Glomerular endothelial cell (primary cell): Measurements from ENCODE around the gene HOXD3. TPM values are rescaled to one million over a fixed set of nuclear protein-coding genes. Genes with fewer than 3 reads are reported as not detected.

Experiments
- DNase-seq: peaks from one replicate; pipeline ENCODE4 v3.0.0-alpha.2; 2011; ENCODE audit warnings: low read depth, low spot score; ENCODE audit errors: extremely low read depth
- total RNA-seq: library from RNA; depleted of rRNA; stranded (reverse); fragments of >200 nt; gene quantifications from 2 replicates; pipeline ENCODE4 v1.2.3, GENCODE V29; 2015

The HOXD3 gene
- total RNA-seq, 1 donor from 2014 or later: 7.2 TPM

GRCh38 chr2:176161825-176162626, 4.9 kb downstream of the HOXD3 start:
- DNase-seq: no peak

- no peak for DNase-seq
These were observed 6.0 kb downstream of the HOXD3 start for GRCh38 chr2:176162911-176163671.

DNA sequence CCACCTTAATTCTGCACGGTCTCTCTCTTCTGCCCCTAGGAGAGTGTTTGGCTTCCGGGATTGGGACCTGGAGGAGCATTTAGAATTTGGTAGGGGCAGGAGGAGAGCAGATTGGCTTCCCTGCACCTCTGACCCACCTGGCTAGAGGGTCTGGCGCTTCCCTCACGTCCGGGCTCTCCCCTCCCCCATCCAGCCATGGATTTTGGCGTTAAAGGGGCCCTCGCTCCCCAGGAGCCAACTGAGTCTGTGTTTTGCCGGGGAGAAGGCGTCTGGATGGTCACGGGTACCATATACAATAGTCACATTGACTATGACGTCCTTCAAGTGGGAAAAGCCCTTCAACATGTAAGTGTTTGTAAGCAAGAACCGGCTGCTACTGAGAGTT, 6.6 kb downstream of the HOXD3 start:
- DNase-seq: no peak

DNA sequence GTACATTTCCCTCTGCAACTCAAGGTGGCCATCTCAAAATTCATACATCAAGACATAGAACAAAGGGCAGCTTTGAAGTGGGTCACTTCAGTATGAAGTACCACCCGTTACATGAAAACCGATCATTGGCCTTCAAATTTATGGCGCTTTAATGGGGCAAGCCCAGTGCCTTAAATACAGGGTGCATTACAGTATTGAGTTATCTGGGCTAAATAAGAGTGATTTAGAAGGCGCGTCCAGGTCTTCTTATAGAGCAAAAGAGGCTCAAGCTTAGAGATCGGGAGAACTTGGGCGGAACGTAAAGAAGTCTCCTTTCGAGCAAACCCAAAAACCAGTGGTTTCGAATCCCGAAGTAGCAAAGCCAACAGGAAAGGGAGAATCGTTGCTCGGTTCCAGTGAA, 7.1 kb downstream of the HOXD3 start:
- no peak for DNase-seq

DNA sequence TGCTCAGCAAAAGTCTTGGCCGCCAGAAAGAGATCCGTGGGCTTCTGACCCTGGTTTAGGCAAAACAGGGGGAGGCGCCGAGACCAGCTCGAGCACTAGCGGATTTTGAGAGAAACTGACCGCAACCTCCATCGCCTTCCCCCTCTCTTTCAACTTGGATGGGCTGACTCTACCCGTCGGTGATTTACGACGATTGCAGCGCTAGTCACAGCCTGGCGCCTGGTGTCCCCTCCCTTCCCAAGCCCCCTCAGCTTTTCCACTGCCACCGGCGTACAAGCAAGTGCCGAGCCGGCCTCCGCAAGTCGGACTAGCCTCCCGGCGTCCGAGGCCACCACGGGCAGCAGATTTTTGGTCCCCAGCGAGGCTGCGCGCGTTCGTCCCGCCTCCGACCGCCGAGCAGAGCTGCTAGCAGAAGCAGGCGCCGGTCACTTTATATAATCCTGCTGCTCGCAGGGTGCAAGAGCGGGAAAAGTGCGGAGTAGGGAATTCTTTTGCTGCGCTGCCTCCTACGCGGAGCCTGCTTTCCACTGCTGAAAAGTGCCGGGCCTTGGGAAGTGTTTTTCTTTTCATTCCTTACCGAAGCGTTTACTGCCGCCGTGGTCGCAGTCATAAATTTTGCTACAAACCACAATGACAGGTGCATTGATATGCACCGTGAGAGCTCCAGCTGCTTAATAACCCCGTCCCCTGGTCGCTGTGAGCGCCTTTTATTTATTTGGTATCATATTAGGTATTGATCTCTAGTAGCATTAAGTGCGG, 7.7 kb downstream of the HOXD3 start:
- no peak for DNase-seq

GRCh38 chr2:176165370-176166050, 8.4 kb downstream of the HOXD3 start:
- DNase-seq: no peak

- DNase-seq: no peak
These were observed 9.2 kb downstream of the HOXD3 start for GRCh38 chr2:176166272-176166671.

GRCh38 chr2:176167398-176167797, 10.3 kb downstream of the HOXD3 start:
- no peak for DNase-seq

- DNase-seq: no peak
These were observed 12.1 kb downstream of the HOXD3 start for GRCh38 chr2:176169181-176169580.

- no peak for DNase-seq
These were observed 12.6 kb downstream of the HOXD3 start for GRCh38 chr2:176169711-176170110.

DNA sequence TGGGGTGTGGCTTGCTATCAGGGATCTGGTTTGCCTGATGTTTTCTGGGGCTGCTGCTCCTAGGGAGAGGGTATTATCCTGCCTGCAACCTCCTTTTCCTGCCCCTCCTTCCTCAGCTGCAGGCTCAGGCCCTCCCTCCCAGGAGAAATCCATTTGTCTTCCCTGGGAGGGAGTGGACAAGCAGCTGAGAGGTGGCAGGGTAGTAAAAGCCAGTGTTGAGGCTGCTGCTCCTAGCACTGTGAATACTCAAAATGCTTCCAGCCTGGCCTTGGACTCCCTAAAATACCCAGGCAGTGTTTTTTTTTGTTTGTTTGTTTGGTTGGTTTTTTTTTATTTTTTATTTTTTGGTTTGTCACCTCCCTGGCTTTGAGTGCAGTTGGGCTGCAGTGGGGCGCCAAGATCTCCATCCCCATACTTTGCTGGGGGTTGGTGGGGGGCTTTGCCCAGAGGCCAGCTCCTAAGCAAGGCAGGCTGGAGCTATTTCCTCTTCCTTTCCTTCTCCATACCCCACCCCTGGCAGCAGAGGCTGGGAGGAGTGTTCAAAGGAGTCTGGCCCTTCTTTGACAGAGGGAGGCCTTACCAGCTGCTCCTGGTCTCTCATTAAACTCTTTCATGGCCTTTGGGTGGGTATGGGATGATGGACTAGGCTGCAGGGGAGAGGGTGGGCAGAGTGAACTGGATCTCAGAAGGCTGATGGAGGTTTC, 13.6 kb downstream of the HOXD3 start:
- DNase-seq: no peak

- no peak for DNase-seq
These were observed 14.4 kb downstream of the HOXD3 start for GRCh38 chr2:176171351-176172006.

- no peak for DNase-seq
These were observed 15.1 kb downstream of the HOXD3 start for GRCh38 chr2:176172007-176172894.

GRCh38 chr2:176172895-176173566, 15.9 kb downstream of the HOXD3 start:
- no peak for DNase-seq

DNA sequence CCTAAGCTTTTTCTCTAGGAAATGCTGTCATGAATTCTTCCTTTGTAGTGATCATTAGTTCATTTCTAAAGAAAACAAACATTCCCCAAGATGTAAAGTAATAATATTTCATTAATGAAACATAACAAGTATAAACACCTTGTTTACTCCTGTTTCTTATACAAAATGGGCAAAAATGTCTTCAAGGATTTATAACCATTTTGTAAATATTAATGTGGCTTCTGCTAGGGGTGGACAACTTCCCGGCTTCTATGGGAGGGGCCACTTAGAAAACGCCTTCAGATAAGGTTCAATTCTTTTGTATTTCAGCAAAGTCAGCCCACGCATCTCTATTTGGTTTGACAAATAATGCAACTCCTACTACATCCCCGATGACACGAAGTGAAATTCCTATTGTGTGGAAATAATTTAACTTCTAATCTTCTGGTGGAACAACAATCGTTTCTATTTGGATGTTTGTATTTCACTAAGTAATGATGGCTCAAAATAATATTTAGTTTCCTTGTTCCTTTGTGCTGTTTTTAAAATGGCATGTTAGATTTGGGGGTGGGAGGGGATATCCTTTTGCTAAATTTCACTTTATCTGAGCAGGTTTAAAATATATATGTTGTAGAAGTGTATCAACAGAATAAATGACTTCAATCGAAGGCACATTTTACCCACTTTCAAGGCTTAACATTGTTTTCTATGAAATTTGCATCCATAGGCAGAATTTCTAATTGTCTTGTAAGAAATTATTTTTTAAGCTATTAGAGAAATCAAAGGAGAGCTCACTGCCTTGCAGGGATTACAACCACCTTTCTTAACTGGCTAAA, 16.7 kb downstream of the HOXD3 start:
- DNase-seq: no peak

DNA sequence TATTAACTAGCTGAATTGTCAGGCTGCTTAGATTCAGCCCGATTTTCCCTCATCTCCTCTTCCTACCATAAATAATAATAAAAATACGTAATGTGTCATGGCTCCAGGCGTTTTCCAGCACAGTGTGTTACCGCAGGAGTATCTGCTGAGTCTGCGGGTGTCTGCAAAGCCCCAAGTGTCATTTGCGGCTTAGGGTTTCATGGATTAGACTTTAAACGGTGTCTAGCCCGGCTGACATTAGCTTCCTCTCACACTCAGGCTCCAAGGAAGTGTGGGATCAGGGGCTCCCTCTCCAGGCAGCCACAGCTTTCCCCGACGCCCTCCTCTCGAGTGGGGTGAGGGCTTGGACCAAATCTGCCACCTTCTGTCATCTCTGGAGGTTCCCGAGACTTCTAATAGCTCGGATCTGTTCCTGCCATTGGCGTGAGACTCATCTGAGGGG, 17.3 kb downstream of the HOXD3 start:
- no peak for DNase-seq
